ENCODE data around the gene STAM2. TPM values are rescaled to one million over a fixed set of nuclear protein-coding genes. Genes with fewer than 3 reads are reported as not detected.

Gene STAM2
- polyA plus RNA-seq, 4 donors = 8.2 to 27.3 (median 9.8) TPM

DNA sequence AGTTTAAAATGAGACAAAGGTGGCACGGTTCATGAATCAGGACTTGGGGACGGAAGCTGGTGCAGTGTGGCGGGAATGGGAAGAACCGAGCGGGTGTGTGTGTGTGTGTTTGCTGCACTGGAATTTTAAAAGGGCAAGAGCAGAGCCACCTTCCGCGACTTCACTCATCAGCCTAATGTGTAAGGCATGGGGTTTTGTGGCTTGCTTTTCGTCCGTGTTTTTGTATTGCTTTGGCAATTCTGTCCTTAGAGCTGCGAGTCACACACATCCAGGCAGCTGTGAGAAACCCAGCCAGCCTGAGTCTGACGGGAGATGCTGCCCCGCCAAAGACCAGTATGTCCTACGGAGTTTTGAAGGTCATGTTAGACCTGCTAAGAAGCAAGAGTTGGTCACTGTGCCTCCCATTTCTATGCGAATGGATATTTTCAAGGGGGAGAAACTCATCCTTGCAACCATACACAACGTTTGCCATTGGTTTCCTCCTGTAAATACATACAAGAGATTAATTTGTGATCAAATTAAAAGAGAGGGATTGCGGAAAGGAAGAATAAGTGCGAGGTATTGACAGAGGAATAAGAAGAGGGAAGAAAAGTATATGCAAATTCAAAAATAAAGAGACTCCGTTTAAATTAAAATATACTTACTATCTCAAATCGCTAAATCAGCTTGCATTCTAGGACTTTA lies 76.1 kb downstream of the STAM2 start:
- Histone ChIP-seq H3K4me3 (ENCODE audit: low read depth in 1 of 3, low read length in 3 of 3) (peak overlapping the region in 2 of 3 donors; percentile 39 to 64), H3K27me3 (ENCODE audit: control insufficient read depth in 3 of 3, insufficient read depth in 3 of 3, low read length in 3 of 3) (peaks cover 4 to 56% (median 15%) of the 10 kb centered on the region in 3 donors), H3K9me3 (ENCODE audit: control insufficient read depth in 2 of 2, insufficient read depth in 1 of 2, low read depth in 1 of 2, low read length in 1 of 2) (no peaks in the 10 kb centered on the region), H3K36me3 (ENCODE audit: control insufficient read depth in 3 of 3, insufficient read depth in 2 of 3, low read depth in 1 of 3, low read length in 3 of 3) (no peaks in the 10 kb centered on the region), H3K27ac (ENCODE audit: low read depth in 1 of 3, low read length in 2 of 3) (no peak overlapping the region), H3K4me1 (ENCODE audit: control insufficient read depth in 3 of 3, insufficient read depth in 2 of 3, low read depth in 1 of 3, low read length in 2 of 3) (peaks cover 0 to 8% (median 2%) of the 10 kb centered on the region in 3 donors)
- DNase-seq (peak in 1 of 2 donors; percentile 24), FAIRE-seq (no peak)
- 14 to 16% (median 15%) methylated on average over 19 of the region's 19 CpGs for WGBS, 3 donors

DNA sequence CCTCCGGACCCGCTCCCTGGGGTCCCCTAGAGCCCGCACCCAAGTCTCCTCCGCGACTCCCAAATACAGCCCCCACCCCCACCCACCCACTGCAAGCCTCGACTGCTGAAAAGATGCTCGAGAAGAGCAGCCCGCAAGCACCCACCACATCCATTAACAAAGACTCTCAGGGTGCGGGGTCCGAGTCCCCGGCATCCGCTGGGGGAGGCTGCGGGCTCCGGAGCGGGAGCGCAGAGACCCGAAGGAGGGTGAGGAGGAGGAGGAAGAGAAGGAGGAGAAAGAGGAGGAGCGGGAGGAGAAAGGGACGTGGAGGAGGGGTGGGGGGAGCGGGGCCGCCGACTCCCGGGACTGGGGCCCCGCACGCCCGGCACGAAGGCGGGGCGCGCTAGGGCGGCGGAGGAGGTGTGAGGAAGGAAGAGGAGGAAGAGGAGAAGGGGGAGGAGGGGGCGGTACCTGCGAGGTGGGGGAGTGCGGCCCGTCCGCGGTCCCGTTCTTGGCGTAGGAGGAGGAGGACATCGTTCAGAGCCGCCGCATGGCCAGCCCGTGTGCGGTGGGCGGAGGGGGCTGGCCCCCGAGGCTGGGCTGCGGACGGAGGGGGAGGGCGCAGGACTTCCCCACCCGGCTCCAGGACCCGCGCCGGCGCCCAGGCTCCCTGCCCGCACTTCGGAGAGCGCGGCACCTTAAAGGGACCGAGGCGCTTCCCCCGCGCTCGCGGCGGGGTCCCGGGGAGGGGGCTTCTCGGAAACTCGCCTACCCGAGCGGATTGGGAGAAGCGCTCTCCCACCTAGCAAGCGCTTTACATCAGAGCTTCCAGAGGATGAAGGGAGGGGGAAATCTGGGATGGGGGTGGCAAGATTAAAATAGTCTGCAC lies 76.8 kb downstream of the STAM2 start, which contains the start of gene CACNB4:
Gene CACNB4 (minus strand): TSS at position 549 of the 871 bp plus-strand sequence.
- H3K36me3 ChIP-seq (ENCODE audit: control insufficient read depth in 3 of 3, insufficient read depth in 2 of 3, low read depth in 1 of 3, low read length in 3 of 3) = no peaks in the 10 kb centered on the region
- H3K9me3 ChIP-seq (ENCODE audit: control insufficient read depth in 2 of 2, insufficient read depth in 1 of 2, low read depth in 1 of 2, low read length in 1 of 2) = no peaks in the 10 kb centered on the region
- peaks cover 0 to 8% (median 2%) of the 10 kb centered on the region in 3 donors for H3K4me1 ChIP-seq (ENCODE audit: control insufficient read depth in 3 of 3, insufficient read depth in 2 of 3, low read depth in 1 of 3, low read length in 2 of 3)
- peaks cover 4 to 60% (median 15%) of the 10 kb centered on the region in 3 donors for H3K27me3 ChIP-seq (ENCODE audit: control insufficient read depth in 3 of 3, insufficient read depth in 3 of 3, low read length in 3 of 3)
- FAIRE-seq (no peak), DNase-seq (peak in 1 of 2 donors; percentile 24)
- H3K4me3 ChIP-seq (ENCODE audit: low read depth in 1 of 3, low read length in 3 of 3) = peak within 1 kb of the TSS; percentile 11 to 64 (median 39)
- no peak within 1 kb of the TSS for H3K27ac ChIP-seq (ENCODE audit: low read depth in 1 of 3, low read length in 2 of 3)
- WGBS, 3 donors = 0 to 1% (median 1%) methylated on average over 57 to 73 of the region's 73 CpGs

DNA sequence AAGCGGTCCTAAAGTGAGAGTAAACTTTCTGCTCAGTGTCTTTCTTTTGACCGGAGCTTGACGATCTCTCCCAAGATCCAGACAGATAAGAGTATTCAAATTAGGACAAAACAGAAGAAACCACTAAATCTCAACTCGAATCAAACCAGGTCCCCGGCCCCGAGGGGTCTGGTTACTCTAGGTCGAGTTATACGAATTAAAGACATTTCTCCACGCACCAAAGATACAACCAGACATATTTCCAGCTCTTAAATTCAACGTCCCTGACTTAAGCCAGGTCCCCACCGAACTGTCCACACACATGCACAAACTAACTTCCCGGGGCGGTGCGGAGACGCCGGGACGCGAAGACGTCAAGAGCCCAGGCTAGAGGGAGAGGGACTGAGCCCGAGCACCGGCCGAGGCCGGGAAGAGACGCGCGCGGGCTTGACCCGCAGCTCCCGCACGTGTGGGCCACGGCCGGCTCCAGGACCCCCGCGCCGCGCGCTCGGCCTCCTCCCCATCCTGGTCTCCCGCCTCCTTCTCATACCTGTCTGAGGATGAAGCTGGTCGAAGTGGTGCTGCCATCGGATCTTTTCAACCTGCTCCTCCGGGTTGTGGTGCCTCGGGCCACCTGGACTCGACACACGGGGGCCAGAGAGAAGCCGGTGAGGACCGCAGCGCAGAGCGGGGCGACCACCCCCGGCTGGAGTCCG lies 77.6 kb downstream of the STAM2 start:
- peaks cover 0 to 8% (median 2%) of the 10 kb centered on the region in 3 donors for H3K4me1 ChIP-seq (ENCODE audit: control insufficient read depth in 3 of 3, insufficient read depth in 2 of 3, low read depth in 1 of 3, low read length in 2 of 3)
- no peak overlapping the region for H3K27ac ChIP-seq (ENCODE audit: low read depth in 1 of 3, low read length in 2 of 3)
- H3K9me3 ChIP-seq (ENCODE audit: control insufficient read depth in 2 of 2, insufficient read depth in 1 of 2, low read depth in 1 of 2, low read length in 1 of 2) = no peaks in the 10 kb centered on the region
- peak overlapping the region in 2 of 3 donors; percentile 39 to 64 for H3K4me3 ChIP-seq (ENCODE audit: low read depth in 1 of 3, low read length in 3 of 3)
- H3K27me3 ChIP-seq (ENCODE audit: control insufficient read depth in 3 of 3, insufficient read depth in 3 of 3, low read length in 3 of 3) = peaks cover 4 to 60% (median 15%) of the 10 kb centered on the region in 3 donors
- WGBS, 3 donors = 2% methylated on average over 49 to 52 of the region's 52 CpGs
- no peaks in the 10 kb centered on the region for H3K36me3 ChIP-seq (ENCODE audit: control insufficient read depth in 3 of 3, insufficient read depth in 2 of 3, low read depth in 1 of 3, low read length in 3 of 3)
- peak; percentile 17 to 44 for DNase-seq
- FAIRE-seq = no peak

DNA sequence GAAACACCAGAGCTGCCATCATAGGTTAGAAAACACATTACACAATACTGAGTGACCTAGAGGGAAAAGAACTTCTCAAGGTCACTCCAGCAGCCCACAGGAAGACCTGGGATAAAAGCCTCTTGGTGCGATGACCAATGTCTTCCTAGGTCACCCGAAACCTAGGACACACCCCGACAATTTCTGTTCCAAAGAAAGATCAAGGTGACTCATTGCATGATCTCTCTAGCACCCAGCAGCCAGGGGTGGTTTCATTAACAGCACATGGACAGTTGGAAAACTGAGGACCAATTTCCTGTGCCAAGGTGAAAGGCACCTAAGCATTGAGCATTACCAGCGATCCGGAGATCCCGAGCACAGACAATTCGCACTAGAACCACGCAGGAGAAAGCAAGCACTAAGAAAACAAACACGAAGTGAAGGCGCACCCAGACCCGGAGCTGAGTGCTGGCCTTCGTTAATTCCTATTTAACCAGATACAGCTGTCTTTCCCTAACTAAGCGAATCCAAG lies 78.2 kb downstream of the STAM2 start:
- Histone ChIP-seq H3K4me1 (ENCODE audit: control insufficient read depth in 3 of 3, insufficient read depth in 2 of 3, low read depth in 1 of 3, low read length in 2 of 3) (peaks cover 0 to 8% (median 2%) of the 10 kb centered on the region in 3 donors), H3K27me3 (ENCODE audit: control insufficient read depth in 3 of 3, insufficient read depth in 3 of 3, low read length in 3 of 3) (peaks cover 4 to 60% (median 14%) of the 10 kb centered on the region in 3 donors), H3K4me3 (ENCODE audit: low read depth in 1 of 3, low read length in 3 of 3) (peak overlapping the region in 2 of 3 donors; percentile 39 to 64), H3K27ac (ENCODE audit: low read depth in 1 of 3, low read length in 2 of 3) (no peak overlapping the region), H3K9me3 (ENCODE audit: control insufficient read depth in 2 of 2, insufficient read depth in 1 of 2, low read depth in 1 of 2, low read length in 1 of 2) (no peaks in the 10 kb centered on the region), H3K36me3 (ENCODE audit: control insufficient read depth in 3 of 3, insufficient read depth in 2 of 3, low read depth in 1 of 3, low read length in 3 of 3) (no peaks in the 10 kb centered on the region)
- 5 to 18% (median 10%) methylated on average over 13 of the region's 13 CpGs for WGBS, 3 donors
- FAIRE-seq = no peak
- peak; percentile 17 to 30 for DNase-seq

DNA sequence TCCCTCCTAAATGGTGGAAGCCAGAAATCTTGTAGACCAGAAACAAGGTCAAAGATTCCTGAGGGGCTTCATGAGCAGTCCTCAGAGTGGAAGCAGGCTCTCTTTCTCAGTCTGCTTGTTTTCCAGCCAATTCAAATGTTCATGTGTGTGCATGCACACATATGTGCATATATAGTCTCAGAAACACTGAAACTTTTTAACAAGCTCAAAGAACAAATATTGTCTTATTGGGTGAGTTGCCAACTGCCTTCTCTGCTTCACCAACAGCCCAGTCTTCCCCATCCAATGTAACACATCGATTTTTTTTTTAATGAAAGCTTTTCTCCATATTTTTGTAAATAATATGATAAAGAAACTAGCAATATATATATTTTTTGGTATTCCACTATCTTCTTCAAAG lies 80.4 kb downstream of the STAM2 start:
- peaks cover 0 to 8% (median 2%) of the 10 kb centered on the region in 3 donors for H3K4me1 ChIP-seq (ENCODE audit: control insufficient read depth in 3 of 3, insufficient read depth in 2 of 3, low read depth in 1 of 3, low read length in 2 of 3)
- peaks cover 4 to 46% (median 7%) of the 10 kb centered on the region in 3 donors for H3K27me3 ChIP-seq (ENCODE audit: control insufficient read depth in 3 of 3, insufficient read depth in 3 of 3, low read length in 3 of 3)
- no peak overlapping the region for H3K27ac ChIP-seq (ENCODE audit: low read depth in 1 of 3, low read length in 2 of 3)
- no peaks in the 10 kb centered on the region for H3K36me3 ChIP-seq (ENCODE audit: control insufficient read depth in 3 of 3, insufficient read depth in 2 of 3, low read depth in 1 of 3, low read length in 3 of 3)
- H3K4me3 ChIP-seq (ENCODE audit: low read depth in 1 of 3, low read length in 3 of 3) = no peak overlapping the region
- FAIRE-seq (no peak), DNase-seq (no peak)
- WGBS, 3 donors = 75 to 78% (median 76%) methylated on average over 1 of the region's 1 CpG
- H3K9me3 ChIP-seq (ENCODE audit: control insufficient read depth in 2 of 2, insufficient read depth in 1 of 2, low read depth in 1 of 2, low read length in 1 of 2) = no peaks in the 10 kb centered on the region

DNA sequence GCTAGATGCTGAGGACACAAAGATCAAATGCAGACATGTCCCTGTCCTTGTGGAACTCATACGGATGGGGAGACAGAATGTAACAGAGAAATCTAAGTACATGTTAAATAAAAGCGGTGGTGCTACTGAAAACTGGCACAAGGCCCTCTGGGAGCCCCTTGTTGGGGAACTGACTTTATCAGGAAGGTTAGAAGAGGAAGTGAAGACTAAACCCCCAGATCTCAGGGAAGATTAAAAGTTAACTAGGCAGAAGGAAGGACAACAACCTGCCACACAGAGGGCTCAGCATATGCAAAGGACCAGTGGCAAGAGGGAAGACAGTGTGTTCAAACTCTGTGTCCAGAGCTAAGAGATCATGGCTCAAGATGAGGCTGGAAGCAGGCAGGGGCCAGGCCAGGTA lies 81.5 kb downstream of the STAM2 start:
- Histone ChIP-seq H3K36me3 (ENCODE audit: control insufficient read depth in 3 of 3, insufficient read depth in 2 of 3, low read depth in 1 of 3, low read length in 3 of 3) (no peaks in the 10 kb centered on the region), H3K4me3 (ENCODE audit: low read depth in 1 of 3, low read length in 3 of 3) (no peak overlapping the region), H3K27ac (ENCODE audit: low read depth in 1 of 3, low read length in 2 of 3) (no peak overlapping the region), H3K9me3 (ENCODE audit: control insufficient read depth in 2 of 2, insufficient read depth in 1 of 2, low read depth in 1 of 2, low read length in 1 of 2) (no peaks in the 10 kb centered on the region), H3K4me1 (ENCODE audit: control insufficient read depth in 3 of 3, insufficient read depth in 2 of 3, low read depth in 1 of 3, low read length in 2 of 3) (peaks cover 0 to 2% (median under 1%) of the 10 kb centered on the region in 3 donors), H3K27me3 (ENCODE audit: control insufficient read depth in 3 of 3, insufficient read depth in 3 of 3, low read length in 3 of 3) (peaks cover 0 to 37% (median 2%) of the 10 kb centered on the region in 3 donors)
- DNase-seq (no peak), FAIRE-seq (no peak)
- 82 to 93% (median 87%) methylated on average over 2 of the region's 2 CpGs for WGBS, 3 donors

DNA sequence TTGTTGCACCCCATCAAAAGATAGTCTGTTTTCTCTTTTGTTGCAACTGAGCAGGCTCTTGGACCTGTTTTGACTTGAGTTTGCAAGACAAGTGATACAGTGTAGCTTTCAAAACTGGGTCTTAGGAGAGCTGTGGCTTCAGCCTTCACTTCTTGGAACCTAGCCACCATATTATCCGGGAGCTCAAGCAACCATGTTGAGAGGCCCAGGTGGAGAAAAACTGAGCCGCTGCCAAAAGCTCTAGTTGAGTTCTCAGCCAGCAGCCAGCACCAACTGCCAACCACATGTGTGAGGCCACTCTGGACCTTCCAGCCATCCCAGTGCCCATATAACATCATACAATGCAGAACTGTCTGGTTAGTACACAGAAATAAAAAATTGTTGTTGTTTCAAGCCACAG lies 82.1 kb downstream of the STAM2 start:
- Histone ChIP-seq H3K9me3 (ENCODE audit: control insufficient read depth in 2 of 2, insufficient read depth in 1 of 2, low read depth in 1 of 2, low read length in 1 of 2) (no peaks in the 10 kb centered on the region), H3K27ac (ENCODE audit: low read depth in 1 of 3, low read length in 2 of 3) (no peak overlapping the region), H3K36me3 (ENCODE audit: control insufficient read depth in 3 of 3, insufficient read depth in 2 of 3, low read depth in 1 of 3, low read length in 3 of 3) (no peaks in the 10 kb centered on the region), H3K4me3 (ENCODE audit: low read depth in 1 of 3, low read length in 3 of 3) (no peak overlapping the region), H3K4me1 (ENCODE audit: control insufficient read depth in 3 of 3, insufficient read depth in 2 of 3, low read depth in 1 of 3, low read length in 2 of 3) (peaks cover 0 to 2% (median 0%) of the 10 kb centered on the region in 3 donors), H3K27me3 (ENCODE audit: control insufficient read depth in 3 of 3, insufficient read depth in 3 of 3, low read length in 3 of 3) (peaks cover 0 to 31% (median 0%) of the 10 kb centered on the region in 3 donors)
- FAIRE-seq (no peak), DNase-seq (no peak)
- WGBS, 3 donors = 64 to 76% (median 73%) methylated on average over 2 of the region's 2 CpGs

DNA sequence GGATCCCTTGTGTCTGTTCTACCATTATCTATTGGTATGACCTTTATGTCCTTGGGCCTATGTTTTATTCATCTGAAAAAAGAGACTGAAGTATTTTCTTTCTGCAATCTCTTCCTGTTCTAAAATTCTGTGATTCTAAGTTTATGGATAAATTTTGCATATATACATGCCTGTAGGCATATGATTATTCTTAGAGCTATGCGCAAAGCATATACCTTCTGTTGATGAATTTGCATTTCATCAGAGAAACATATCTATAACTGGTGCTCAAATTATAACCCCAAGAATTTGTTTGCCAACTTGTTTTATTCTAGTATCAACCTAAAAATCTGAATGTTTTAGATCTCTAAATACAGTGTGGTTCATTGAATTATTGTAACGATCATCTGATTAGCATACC lies 83.5 kb downstream of the STAM2 start:
- DNase-seq (no peak), FAIRE-seq (no peak)
- 88 to 95% (median 89%) methylated on average over 2 of the region's 2 CpGs for WGBS, 3 donors
- Histone ChIP-seq H3K4me3 (ENCODE audit: low read depth in 1 of 3, low read length in 3 of 3) (no peak overlapping the region), H3K9me3 (ENCODE audit: control insufficient read depth in 2 of 2, insufficient read depth in 1 of 2, low read depth in 1 of 2, low read length in 1 of 2) (no peaks in the 10 kb centered on the region), H3K27me3 (ENCODE audit: control insufficient read depth in 3 of 3, insufficient read depth in 3 of 3, low read length in 3 of 3) (peaks cover 0 to 18% (median 0%) of the 10 kb centered on the region in 3 donors), H3K27ac (ENCODE audit: low read depth in 1 of 3, low read length in 2 of 3) (no peak overlapping the region), H3K36me3 (ENCODE audit: control insufficient read depth in 3 of 3, insufficient read depth in 2 of 3, low read depth in 1 of 3, low read length in 3 of 3) (no peaks in the 10 kb centered on the region), H3K4me1 (ENCODE audit: control insufficient read depth in 3 of 3, insufficient read depth in 2 of 3, low read depth in 1 of 3, low read length in 2 of 3) (no peaks in the 10 kb centered on the region)

Measured in small intestine (tissue), 7 donors.